Ectodermal cell (in vitro differentiated cells): ENCODE data around the gene ATAD3B. TPM values are rescaled to one million over a fixed set of nuclear protein-coding genes. Genes with fewer than 3 reads are reported as not detected.

Experiments used
- H3K27ac ChIP-seq: 2 replicates; pipeline ENCODE4 v1.7.0; 2013; ENCODE audit warnings: mild to moderate bottlenecking, low read depth, low read length; ENCODE audit not compliant: insufficient read depth, poor library complexity, severe bottlenecking
- H3K27me3 ChIP-seq: 2 replicates; pipeline ENCODE4 v1.7.0; 2013; ENCODE audit warnings: mild to moderate bottlenecking, low read length; ENCODE audit not compliant: insufficient read depth, control insufficient read depth, poor library complexity, severe bottlenecking
- H3K36me3 ChIP-seq: one replicate; pipeline ENCODE4 v1.7.0; 2013; ENCODE audit warnings: low read length; ENCODE audit not compliant: control insufficient read depth, insufficient read depth
- H3K4me1 ChIP-seq: one replicate; pipeline ENCODE4 v1.7.0; 2013; ENCODE audit warnings: low read length; ENCODE audit not compliant: control insufficient read depth, insufficient read depth
- H3K4me3 ChIP-seq: 2 replicates; pipeline ENCODE4 v1.7.0; 2013; ENCODE audit warnings: low read depth, low read length, control low read depth; ENCODE audit not compliant: insufficient read depth
- H3K9me3 ChIP-seq: 2 replicates; pipeline ENCODE4 v1.7.0; 2013; ENCODE audit warnings: mild to moderate bottlenecking, low read length, moderate library complexity; ENCODE audit not compliant: control insufficient read depth
- WGBS, 2 experiments: methylation state at CpG; one replicate each; pipeline ENCODE4 v1.1.7; 2013; ENCODE audit warnings: missing lambda C conversion rate in 2 of 2; 5-methylcytosine and 5-hydroxymethylcytosine counted together
- polyA plus RNA-seq, 4 experiments: library from polyadenylated mRNA; stranded (reverse); fragments of 50-300 nt; gene quantifications; one replicate each; pipeline ENCODE4 v1.2.3, GENCODE V29; 2013

Gene ATAD3B
- 31.9 TPM for polyA plus RNA-seq (2013, experiment 1 of 4)
- polyA plus RNA-seq (2013, experiment 2 of 4), result 40.0 TPM
- polyA plus RNA-seq (2013, experiment 3 of 4), result 24.4 TPM
- polyA plus RNA-seq (2013, experiment 4 of 4), result 25.9 TPM

GRCh38 chr1:1471389-1472052 lies at the start of gene ATAD3B:
ATAD3B (plus strand) TSS chr1:1471765; CDS start chr1:1471885, 120 bp downstream.
- H3K27ac ChIP-seq, result no peak within 1 kb of the TSS
- 0% methylated on average over 87 of the region's 87 CpGs for WGBS, 2 experiments
- H3K4me1 ChIP-seq, result peaks cover 6% of the 10 kb centered on the region
- H3K9me3 ChIP-seq, result no peaks in the 10 kb centered on the region
- peak within 1 kb of the TSS; percentile 57 for H3K4me3 ChIP-seq
- no peaks in the 10 kb centered on the region for H3K36me3 ChIP-seq
- H3K27me3 ChIP-seq, result no peaks in the 10 kb centered on the region

- Histone ChIP-seq H3K27ac (no peak overlapping the region), H3K36me3 (no peaks in the 10 kb centered on the region), H3K4me1 (peaks cover 40% of the 10 kb centered on the region), H3K4me3 (no peak overlapping the region), H3K27me3 (no peaks in the 10 kb centered on the region), H3K9me3 (no peaks in the 10 kb centered on the region)
- 91 to 95% methylated on average over 5 to 7 of the region's 7 CpGs for WGBS, 2 experiments
Observed at GRCh38 chr1:1421907-1422464, 49.6 kb upstream of the ATAD3B start.

- Histone ChIP-seq H3K4me1 (peaks cover 36% of the 10 kb centered on the region), H3K27me3 (no peaks in the 10 kb centered on the region), H3K36me3 (no peaks in the 10 kb centered on the region), H3K27ac (no peak overlapping the region), H3K4me3 (no peak overlapping the region), H3K9me3 (no peaks in the 10 kb centered on the region)
- 84 to 86% methylated on average over 29 of the region's 29 CpGs for WGBS, 2 experiments
Observed at GRCh38 chr1:1422465-1423244, 48.9 kb upstream of the ATAD3B start.

- Histone ChIP-seq H3K36me3 (no peaks in the 10 kb centered on the region), H3K4me3 (no peak overlapping the region), H3K27ac (no peak overlapping the region), H3K9me3 (no peaks in the 10 kb centered on the region), H3K27me3 (no peaks in the 10 kb centered on the region), H3K4me1 (peaks cover 36% of the 10 kb centered on the region)
- WGBS, 2 experiments, result 95 to 96% methylated on average over 7 of the region's 7 CpGs
Observed at GRCh38 chr1:1423245-1423597, 48.3 kb upstream of the ATAD3B start.

GRCh38 chr1:1424707-1425106 lies 46.9 kb upstream of the ATAD3B start:
- H3K27me3 ChIP-seq, result no peaks in the 10 kb centered on the region
- no peak overlapping the region for H3K4me3 ChIP-seq
- H3K36me3 ChIP-seq, result no peaks in the 10 kb centered on the region
- no peaks in the 10 kb centered on the region for H3K9me3 ChIP-seq
- no peak overlapping the region for H3K27ac ChIP-seq
- WGBS, 2 experiments, result 92 to 95% methylated on average over 15 of the region's 15 CpGs
- peaks cover 36% of the 10 kb centered on the region for H3K4me1 ChIP-seq

- H3K9me3 ChIP-seq, result no peaks in the 10 kb centered on the region
- H3K4me3 ChIP-seq, result no peak overlapping the region
- no peaks in the 10 kb centered on the region for H3K36me3 ChIP-seq
- H3K27me3 ChIP-seq, result no peaks in the 10 kb centered on the region
- peaks cover 39% of the 10 kb centered on the region for H3K4me1 ChIP-seq
- WGBS, 2 experiments, result 68 to 75% methylated on average over 12 of the region's 12 CpGs
- peak overlapping the region; percentile 6 for H3K27ac ChIP-seq
Observed at GRCh38 chr1:1425426-1425752, 46.2 kb upstream of the ATAD3B start.

- no peaks in the 10 kb centered on the region for H3K27me3 ChIP-seq
- H3K4me1 ChIP-seq, result peaks cover 39% of the 10 kb centered on the region
- WGBS, 2 experiments, result 38 to 41% methylated on average over 33 of the region's 33 CpGs
- peak overlapping the region; percentile 62 for H3K27ac ChIP-seq
- H3K36me3 ChIP-seq, result no peaks in the 10 kb centered on the region
- H3K9me3 ChIP-seq, result no peaks in the 10 kb centered on the region
- peak overlapping the region; percentile 27 for H3K4me3 ChIP-seq
Observed at GRCh38 chr1:1425753-1426495, 45.6 kb upstream of the ATAD3B start.

- 23 to 24% methylated on average over 17 to 19 of the region's 19 CpGs for WGBS, 2 experiments
- Histone ChIP-seq H3K27ac (peak overlapping the region; percentile 62), H3K36me3 (no peaks in the 10 kb centered on the region), H3K4me1 (peaks cover 39% of the 10 kb centered on the region), H3K4me3 (peak overlapping the region; percentile 27), H3K27me3 (no peaks in the 10 kb centered on the region), H3K9me3 (no peaks in the 10 kb centered on the region)
Observed at GRCh38 chr1:1426496-1427105, 45.0 kb upstream of the ATAD3B start.

GRCh38 chr1:1427106-1427819 lies 44.3 kb upstream of the ATAD3B start:
- no peak overlapping the region for H3K27ac ChIP-seq
- no peaks in the 10 kb centered on the region for H3K36me3 ChIP-seq
- H3K27me3 ChIP-seq, result no peaks in the 10 kb centered on the region
- 5% methylated on average over 65 to 66 of the region's 66 CpGs for WGBS, 2 experiments
- peaks cover 39% of the 10 kb centered on the region for H3K4me1 ChIP-seq
- H3K4me3 ChIP-seq, result peak overlapping the region; percentile 42
- no peaks in the 10 kb centered on the region for H3K9me3 ChIP-seq
